Neuronal stem cell (in vitro differentiated cells): ENCODE data around the gene C3orf18.

ENCODE experiments used
- DNase-seq: peaks from one replicate; pipeline ENCODE4 v3.0.0-alpha.2; 2013; ENCODE audit warnings: low spot score
- H2AFZ ChIP-seq: one replicate; pipeline ENCODE4 v1.6.1; 2013; ENCODE audit warnings: mild to moderate bottlenecking, low read length, inconsistent platforms
- H2AK5ac ChIP-seq: 2 replicates; pipeline ENCODE4 v1.6.1; 2013; ENCODE audit warnings: low read depth, mild to moderate bottlenecking, inconsistent platforms, low read length, moderate library complexity, mixed read lengths
- H2BK120ac ChIP-seq: 2 replicates; pipeline ENCODE4 v1.6.1; 2013; ENCODE audit warnings: low read depth, mild to moderate bottlenecking, inconsistent platforms, low read length, moderate library complexity, mixed read lengths
- H2BK12ac ChIP-seq: one replicate; pipeline ENCODE4 v1.6.1; 2013; ENCODE audit warnings: low read length, inconsistent platforms
- H2BK15ac ChIP-seq: 2 replicates; pipeline ENCODE4 v1.6.1; 2013; ENCODE audit warnings: mild to moderate bottlenecking, low read length, inconsistent platforms, mixed read lengths
- H2BK5ac ChIP-seq: one replicate; pipeline ENCODE4 v1.6.1; 2013; ENCODE audit warnings: inconsistent platforms, mild to moderate bottlenecking, low read length, moderate library complexity
- H3K14ac ChIP-seq: one replicate; pipeline ENCODE4 v1.6.1; 2013; ENCODE audit warnings: low read length, inconsistent platforms
- H3K18ac ChIP-seq: 2 replicates; pipeline ENCODE4 v1.6.1; 2013; ENCODE audit warnings: low read length, inconsistent platforms
- H3K23ac ChIP-seq: 2 replicates; pipeline ENCODE4 v1.6.1; 2013; ENCODE audit warnings: low read depth, mild to moderate bottlenecking, mixed read lengths, low read length, inconsistent platforms; ENCODE audit not compliant: poor library complexity
- H3K27ac ChIP-seq: replicated peaks from 3 replicates; pipeline ENCODE4 v1.5.1; 2013; ENCODE audit warnings: low read length, inconsistent platforms
- H3K27me3 ChIP-seq, 3 experiments: 2 replicates each; pipeline ENCODE4 v1.6.1; 2013; ENCODE audit warnings: low read length in 3 of 3, mild to moderate bottlenecking in 2 of 3, inconsistent platforms in 1 of 3, low read depth in 1 of 3, mixed read lengths in 1 of 3, moderate library complexity in 1 of 3; ENCODE audit not compliant: control insufficient read depth in 3 of 3, insufficient read depth in 3 of 3
- H3K36me3 ChIP-seq, 2 donors: replicated peaks in 1 of 2; 2 replicates each; pipeline ENCODE4 v1.6.1; 2013; ENCODE audit warnings: low read length in 2 of 2; ENCODE audit not compliant: control insufficient read depth in 2 of 2, insufficient read depth in 2 of 2
- H3K4ac ChIP-seq: 2 replicates; pipeline ENCODE4 v1.6.1; 2013; ENCODE audit warnings: inconsistent platforms, mild to moderate bottlenecking, low read length, moderate library complexity
- H3K4me1 ChIP-seq, 2 donors: 1 replicate in 1 of 2; 2 replicates in 1 of 2; pipeline ENCODE4 v1.6.1; 2013; ENCODE audit warnings: low read length in 2 of 2, low read depth in 1 of 2; ENCODE audit not compliant: control insufficient read depth in 2 of 2, insufficient read depth in 1 of 2
- H3K4me2 ChIP-seq: one replicate; pipeline ENCODE4 v1.6.1; 2013; ENCODE audit warnings: mild to moderate bottlenecking, low read length, inconsistent platforms; ENCODE audit not compliant: insufficient read depth, poor library complexity, severe bottlenecking
- H3K4me3 ChIP-seq, 2 donors: 2 replicates each; pipeline ENCODE4 v1.5.1; 2013; ENCODE audit warnings: low read length in 2 of 2, mild to moderate bottlenecking in 2 of 2, inconsistent platforms in 1 of 2, moderate library complexity in 1 of 2
- H3K79me1 ChIP-seq: one replicate; pipeline ENCODE4 v1.6.1; 2013; ENCODE audit warnings: low read depth, mild to moderate bottlenecking, inconsistent platforms, low read length, moderate library complexity
- H3K9ac ChIP-seq: one replicate; pipeline ENCODE4 v1.6.1; 2013; ENCODE audit warnings: mild to moderate bottlenecking, low read depth, low read length, inconsistent platforms; ENCODE audit not compliant: poor library complexity
- H3K9me3 ChIP-seq, 2 donors: replicated peaks in 1 of 2; 2 replicates each; pipeline versions ENCODE3 to v1.6.1; 2013; ENCODE audit warnings: low read length in 2 of 2, mild to moderate bottlenecking in 2 of 2, inconsistent platforms in 1 of 2, low read depth in 1 of 2, mixed read lengths in 1 of 2, moderate library complexity in 1 of 2; ENCODE audit not compliant: control insufficient read depth in 2 of 2, insufficient read depth in 1 of 2
- H4K8ac ChIP-seq: one replicate; pipeline ENCODE4 v1.6.1; 2013; ENCODE audit warnings: low read depth, mild to moderate bottlenecking, inconsistent platforms, low read length, moderate library complexity
- H4K91ac ChIP-seq: one replicate; pipeline ENCODE4 v1.6.1; 2013; ENCODE audit warnings: low read length, low read depth, mild to moderate bottlenecking, inconsistent platforms; ENCODE audit not compliant: poor library complexity
- WGBS, 2 donors: extraction: QIAGEN DNeasy Blood & Tissue Kit; methylation state at CpG; one replicate each; pipeline ENCODE4 v1.1.7; 2013; ENCODE audit warnings: missing lambda C conversion rate in 2 of 2, mixed read lengths in 1 of 2; ENCODE audit not compliant: insufficient read length in 2 of 2, insufficient replicate concordance in 1 of 2; ENCODE audit errors: extremely low coverage in 2 of 2; 5-methylcytosine and 5-hydroxymethylcytosine counted together

C3orf18 gene

GRCh38 chr3:50574444-50574831 is 6.9 kb upstream of the C3orf18 start:
- H4K8ac ChIP-seq, result no peak overlapping the region
- no peaks in the 10 kb centered on the region for H3K27me3 ChIP-seq
- H3K4me2 ChIP-seq, result no peak overlapping the region
- no CpG with 5 or more reads among the region's 1 CpG for WGBS, 2 donors
- no peak overlapping the region for H2AK5ac ChIP-seq
- no peak overlapping the region for H3K27ac ChIP-seq
- no peak overlapping the region for H3K18ac ChIP-seq
- H2AFZ ChIP-seq, result no peak overlapping the region
- H2BK15ac ChIP-seq, result no peak overlapping the region
- no peak overlapping the region for H4K91ac ChIP-seq
- H2BK120ac ChIP-seq, result no peak overlapping the region
- no peak overlapping the region for H3K4ac ChIP-seq
- H3K14ac ChIP-seq, result no peak overlapping the region
- peaks cover 0 to 5% of the 10 kb centered on the region in 2 donors for H3K4me1 ChIP-seq
- H3K23ac ChIP-seq, result no peak overlapping the region
- no peak for DNase-seq
- no peak overlapping the region for H3K4me3 ChIP-seq
- H2BK5ac ChIP-seq, result peak overlapping the region; percentile 55
- H2BK12ac ChIP-seq, result no peak overlapping the region
- no peaks in the 10 kb centered on the region for H3K9me3 ChIP-seq
- H3K36me3 ChIP-seq, result peaks cover 4 to 36% of the 10 kb centered on the region in 2 donors
- H3K79me1 ChIP-seq, result no peaks in the 10 kb centered on the region
- H3K9ac ChIP-seq, result peak overlapping the region; percentile 38

DNA sequence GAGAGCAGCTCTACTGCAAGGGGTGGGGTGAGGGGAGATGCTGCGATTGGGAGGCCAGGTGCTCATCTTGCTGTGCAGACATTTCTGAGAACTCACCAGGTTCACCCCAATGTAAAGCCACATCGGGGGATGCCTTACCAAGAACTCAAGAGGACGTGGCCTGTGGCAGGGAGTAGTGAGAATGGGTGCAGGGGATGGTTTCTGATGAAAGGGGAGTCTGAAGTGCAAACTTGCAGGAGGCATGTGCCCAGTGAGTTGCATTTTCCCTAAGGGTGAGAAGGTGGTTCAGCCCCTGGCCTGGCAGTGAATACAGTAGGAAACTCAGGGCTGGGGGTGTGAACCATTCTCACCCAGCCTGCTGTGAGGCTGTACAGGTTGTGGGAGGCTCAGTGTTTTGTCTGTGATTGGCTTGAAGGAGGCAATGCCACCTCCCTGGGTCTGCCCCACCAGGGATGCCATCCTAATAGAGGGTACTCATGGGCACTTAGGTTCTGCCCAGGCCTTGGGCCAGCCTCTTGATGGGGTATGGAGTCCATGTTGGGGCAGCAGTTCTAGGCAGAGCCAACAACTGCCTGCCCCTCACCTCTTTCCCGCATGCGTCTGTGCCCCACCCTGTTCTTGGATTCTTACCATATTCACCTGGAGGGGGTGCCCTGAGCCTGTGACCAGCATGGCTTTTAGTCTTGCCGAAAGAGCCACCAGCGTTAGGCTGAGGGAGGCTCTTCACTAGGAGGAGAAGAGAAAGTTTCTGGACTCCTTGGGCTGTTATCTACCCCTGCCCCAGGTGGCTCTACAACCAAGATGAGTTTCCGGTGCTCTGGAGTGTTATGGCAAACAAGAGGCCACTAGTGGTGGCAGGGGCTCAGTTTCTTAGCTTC is 6.3 kb upstream of the C3orf18 start:
- WGBS, 2 donors, result no CpG with 5 or more reads among the region's 8 CpGs
- H3K27ac ChIP-seq, result no peak overlapping the region
- peaks cover 4 to 36% of the 10 kb centered on the region in 2 donors for H3K36me3 ChIP-seq
- no peak overlapping the region for H2AFZ ChIP-seq
- no peak overlapping the region for H3K18ac ChIP-seq
- no peak overlapping the region for H2BK12ac ChIP-seq
- no peak overlapping the region for H2BK15ac ChIP-seq
- DNase-seq, result no peak
- H4K91ac ChIP-seq, result no peak overlapping the region
- H3K27me3 ChIP-seq, result no peaks in the 10 kb centered on the region
- no peak overlapping the region for H3K14ac ChIP-seq
- H3K9me3 ChIP-seq, result no peaks in the 10 kb centered on the region
- no peak overlapping the region for H3K4ac ChIP-seq
- no peak overlapping the region for H3K4me3 ChIP-seq
- peaks cover 0 to 5% of the 10 kb centered on the region in 2 donors for H3K4me1 ChIP-seq
- no peak overlapping the region for H2BK120ac ChIP-seq
- no peak overlapping the region for H3K4me2 ChIP-seq
- peak overlapping the region; percentile 38 for H3K9ac ChIP-seq
- no peak overlapping the region for H4K8ac ChIP-seq
- H2BK5ac ChIP-seq, result no peak overlapping the region
- H3K23ac ChIP-seq, result no peak overlapping the region
- no peaks in the 10 kb centered on the region for H3K79me1 ChIP-seq
- H2AK5ac ChIP-seq, result no peak overlapping the region

DNA sequence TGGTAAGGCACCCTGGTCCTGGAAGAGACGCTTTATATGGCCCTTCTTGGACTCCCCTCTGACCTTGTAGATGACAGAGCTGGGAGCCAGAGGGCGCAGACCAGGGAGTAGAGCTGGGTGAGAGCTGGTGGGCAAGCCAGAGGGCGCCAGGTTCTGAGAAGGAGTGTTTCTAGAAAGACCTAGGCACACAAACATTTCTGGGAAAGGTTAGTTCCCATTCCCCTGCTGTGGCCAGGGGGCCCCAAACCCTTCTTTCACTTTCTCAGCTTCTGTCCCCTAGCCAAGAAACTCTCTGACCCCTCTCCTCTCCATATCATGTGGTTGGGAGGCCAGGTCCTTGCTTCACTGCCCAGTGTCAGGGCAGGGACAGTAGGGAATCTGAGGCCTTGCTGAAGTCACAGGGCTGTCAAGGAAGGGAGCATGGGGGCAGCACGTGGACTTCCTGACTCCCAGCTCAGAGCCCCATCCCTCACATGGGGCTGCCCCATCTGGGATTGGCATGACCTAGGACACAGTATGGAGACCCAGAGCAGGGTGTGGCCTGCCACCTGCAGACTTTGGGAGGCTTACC is 5.3 kb upstream of the C3orf18 start:
- no peak for DNase-seq
- Histone ChIP-seq H3K4me1 (peaks cover 2 to 5% of the 10 kb centered on the region in 2 donors), H3K18ac (no peak overlapping the region), H3K14ac (no peak overlapping the region), H3K4me3 (no peak overlapping the region), H2BK5ac (no peak overlapping the region), H3K9me3 (no peaks in the 10 kb centered on the region), H3K36me3 (peaks cover 4 to 33% of the 10 kb centered on the region in 2 donors), H3K4me2 (no peak overlapping the region), H3K27ac (no peak overlapping the region), H3K23ac (no peak overlapping the region), H3K79me1 (no peaks in the 10 kb centered on the region), H3K9ac (no peak overlapping the region), H2AFZ (no peak overlapping the region), H3K27me3 (peaks cover 0 to 4% (median 0%) of the 10 kb centered on the region in 3 experiments), H3K4ac (no peak overlapping the region), H2BK12ac (no peak overlapping the region), H4K91ac (no peak overlapping the region), H2AK5ac (no peak overlapping the region), H2BK120ac (no peak overlapping the region), H2BK15ac (no peak overlapping the region), H4K8ac (no peak overlapping the region)
- WGBS, 2 donors, result no CpG with 5 or more reads among the region's 4 CpGs

DNA sequence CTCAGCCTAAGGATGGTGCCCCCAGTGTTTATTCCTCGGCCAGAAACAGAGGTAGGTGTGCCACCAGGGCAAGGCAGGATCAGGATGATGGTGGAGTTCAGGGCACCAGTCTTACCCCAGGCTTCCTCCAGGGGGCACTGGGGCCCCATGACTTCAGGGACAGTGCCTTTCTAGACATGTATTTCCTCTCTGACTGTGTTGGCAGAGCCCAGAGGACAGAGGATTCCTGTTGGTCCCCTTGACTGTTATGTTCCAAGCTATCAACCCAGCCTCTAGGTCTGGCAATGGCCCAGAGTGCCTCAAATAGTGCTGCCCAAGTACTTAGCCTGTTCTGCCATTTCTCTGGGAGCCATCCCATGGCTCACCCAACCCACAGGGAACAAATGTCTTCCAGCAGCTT is 4.6 kb upstream of the C3orf18 start:
- WGBS, 2 donors, result no CpG with 5 or more reads among the region's 1 CpG
- Histone ChIP-seq H3K79me1 (no peaks in the 10 kb centered on the region), H4K8ac (no peak overlapping the region), H2BK120ac (no peak overlapping the region), H2BK12ac (no peak overlapping the region), H3K9ac (no peak overlapping the region), H3K4me3 (no peak overlapping the region), H3K4me1 (peaks cover 4 to 5% of the 10 kb centered on the region in 2 donors), H2BK15ac (no peak overlapping the region), H3K4ac (no peak overlapping the region), H3K4me2 (no peak overlapping the region), H3K14ac (no peak overlapping the region), H3K27ac (no peak overlapping the region), H2AK5ac (no peak overlapping the region), H2BK5ac (no peak overlapping the region), H3K18ac (no peak overlapping the region), H3K36me3 (peaks cover 1 to 25% of the 10 kb centered on the region in 2 donors), H3K23ac (no peak overlapping the region), H2AFZ (no peak overlapping the region), H3K9me3 (no peaks in the 10 kb centered on the region), H4K91ac (no peak overlapping the region), H3K27me3 (peaks cover 0 to 11% (median 0%) of the 10 kb centered on the region in 3 experiments)
- peak; percentile 43 for DNase-seq
